Right lobe of liver (tissue), 4 donors: ENCODE data around the gene LRP5.

Experiments used
- POLR2A ChIP-seq: fragments of 450-650 bp; IDR thresholded peaks from one replicate; pipeline ENCODE4 v1.6.1; 2017; ENCODE audit warnings: antibody characterized with exemption, mild to moderate bottlenecking
- TF ChIP-seq, protein P1 (sequence below), 4 donors: fragments of 200-600 bp in 3 of 4; fragments of 450-650 bp in 1 of 4; IDR thresholded peaks; one replicate each; pipeline versions ENCODE4 v1.5.1 to v1.8.0; 2016 to 2022; ENCODE audit warnings: antibody characterized with exemption in 4 of 4, mild to moderate bottlenecking in 2 of 4
- donor health status: DM: no; HTN: no; CAD: no.
- donor health status: DM: no; HTN: no; CAD: no.
- donor health status: DM: no; HTN: yes; CAD: no.

GRCh38 chr11:68431984-68432645 lies 119.7 kb downstream of the LRP5 start:
- TF ChIP-seq, protein P1, sequence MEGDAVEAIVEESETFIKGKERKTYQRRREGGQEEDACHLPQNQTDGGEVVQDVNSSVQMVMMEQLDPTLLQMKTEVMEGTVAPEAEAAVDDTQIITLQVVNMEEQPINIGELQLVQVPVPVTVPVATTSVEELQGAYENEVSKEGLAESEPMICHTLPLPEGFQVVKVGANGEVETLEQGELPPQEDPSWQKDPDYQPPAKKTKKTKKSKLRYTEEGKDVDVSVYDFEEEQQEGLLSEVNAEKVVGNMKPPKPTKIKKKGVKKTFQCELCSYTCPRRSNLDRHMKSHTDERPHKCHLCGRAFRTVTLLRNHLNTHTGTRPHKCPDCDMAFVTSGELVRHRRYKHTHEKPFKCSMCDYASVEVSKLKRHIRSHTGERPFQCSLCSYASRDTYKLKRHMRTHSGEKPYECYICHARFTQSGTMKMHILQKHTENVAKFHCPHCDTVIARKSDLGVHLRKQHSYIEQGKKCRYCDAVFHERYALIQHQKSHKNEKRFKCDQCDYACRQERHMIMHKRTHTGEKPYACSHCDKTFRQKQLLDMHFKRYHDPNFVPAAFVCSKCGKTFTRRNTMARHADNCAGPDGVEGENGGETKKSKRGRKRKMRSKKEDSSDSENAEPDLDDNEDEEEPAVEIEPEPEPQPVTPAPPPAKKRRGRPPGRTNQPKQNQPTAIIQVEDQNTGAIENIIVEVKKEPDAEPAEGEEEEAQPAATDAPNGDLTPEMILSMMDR (IDR thresholded peaks at IDR 0.05): no peak
- TF ChIP-seq POLR2A: no peak
